HG03378 (cell line): Measurements from ENCODE around the gene CRABP2.

Experiments
- ATAC-seq: cut with Tn5 transposase; IDR thresholded peaks from one replicate; pipeline ENCODE4 v1.9.1; 2021; ENCODE audit warnings: mild to moderate bottlenecking, moderate library complexity; ENCODE audit not compliant: unreplicated experiment

Gene CRABP2

DNA sequence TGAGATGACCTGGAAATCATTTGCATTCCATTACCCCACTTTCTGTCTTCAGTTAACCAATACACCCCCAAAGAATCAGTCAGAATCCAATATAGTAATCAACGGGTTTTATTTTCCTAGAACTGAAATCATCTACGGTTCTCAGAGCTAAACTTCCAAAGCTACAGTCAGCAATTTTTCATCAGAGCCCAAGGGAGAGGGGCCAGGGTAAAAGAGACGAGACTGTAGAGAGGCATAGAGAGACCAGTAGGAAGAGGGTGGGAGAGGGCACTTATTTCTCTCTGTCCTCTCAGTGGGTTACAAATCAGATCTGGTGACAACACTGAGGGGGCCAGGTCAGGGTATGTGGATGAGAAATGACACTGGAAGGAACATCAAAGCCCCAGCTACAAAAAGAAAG is 36.6 kb upstream of the CRABP2 start:
- no peak for ATAC-seq

DNA sequence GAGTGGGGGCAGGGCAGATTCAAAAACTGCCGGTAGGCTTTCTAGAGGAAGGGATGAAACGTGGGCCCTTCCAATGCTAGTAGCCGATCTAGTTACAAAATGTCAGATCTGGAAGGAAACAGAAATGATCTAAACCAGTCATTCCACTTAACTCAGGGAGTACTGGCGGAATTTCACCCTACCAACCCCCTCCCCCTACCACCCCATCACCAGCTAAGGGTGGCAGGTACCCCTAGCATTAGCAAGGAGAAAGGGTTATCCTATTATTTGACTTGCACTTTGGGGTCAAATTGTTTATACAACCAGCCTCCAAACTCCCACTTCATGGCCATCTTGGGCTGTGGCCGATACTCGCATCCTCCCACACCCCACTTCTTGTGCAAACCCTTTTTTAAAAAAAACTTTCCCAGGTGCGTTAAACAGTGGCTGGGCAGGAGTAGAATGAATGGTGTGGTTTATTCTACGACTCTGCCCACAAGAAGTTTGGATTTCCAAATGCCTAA is 36.1 kb upstream of the CRABP2 start:
- no peak for ATAC-seq

DNA sequence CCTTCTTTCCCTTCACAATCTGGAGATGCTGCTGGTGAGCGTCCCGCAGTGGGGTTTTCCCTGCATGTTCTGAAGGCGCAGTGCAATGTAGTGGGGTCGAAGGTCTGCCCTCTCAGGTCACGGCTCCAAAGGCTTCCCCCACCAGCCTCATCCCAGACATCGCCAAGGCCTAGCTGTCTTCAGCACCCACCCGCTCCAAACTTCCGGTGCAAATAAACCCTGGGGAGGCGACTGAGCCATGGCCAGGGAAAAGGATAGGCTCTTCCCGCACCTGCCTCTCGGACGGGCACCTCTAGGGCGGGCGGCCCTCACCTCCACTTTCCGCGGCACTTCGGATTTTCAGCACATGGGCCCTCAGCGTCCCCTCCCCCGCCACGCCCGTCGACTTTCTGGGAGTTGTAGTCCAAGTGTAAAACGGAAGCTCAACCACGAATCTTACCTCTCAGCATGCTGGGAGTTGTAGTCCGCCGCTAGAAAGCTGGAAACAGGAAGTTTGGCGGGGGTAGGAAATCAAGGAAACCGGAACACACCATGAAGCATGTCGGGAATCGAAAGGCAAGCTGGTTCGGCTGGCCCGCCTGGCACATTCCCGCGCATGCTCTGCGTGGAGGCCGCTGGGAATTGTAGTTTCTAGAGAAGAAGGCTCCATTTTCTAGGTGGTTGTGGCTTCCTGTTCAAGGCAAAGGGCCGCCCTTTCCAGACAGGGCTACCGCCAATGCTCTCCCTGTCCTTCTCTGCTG is 35.5 kb upstream of the CRABP2 start, which contains the start of gene MRPL24:
Gene MRPL24, minus strand, starts transcription at position 348 of the 740 bp plus-strand sequence. CDS start 2,384 bp downstream, outside the sequence.
- ATAC-seq, result peak; percentile 77

DNA sequence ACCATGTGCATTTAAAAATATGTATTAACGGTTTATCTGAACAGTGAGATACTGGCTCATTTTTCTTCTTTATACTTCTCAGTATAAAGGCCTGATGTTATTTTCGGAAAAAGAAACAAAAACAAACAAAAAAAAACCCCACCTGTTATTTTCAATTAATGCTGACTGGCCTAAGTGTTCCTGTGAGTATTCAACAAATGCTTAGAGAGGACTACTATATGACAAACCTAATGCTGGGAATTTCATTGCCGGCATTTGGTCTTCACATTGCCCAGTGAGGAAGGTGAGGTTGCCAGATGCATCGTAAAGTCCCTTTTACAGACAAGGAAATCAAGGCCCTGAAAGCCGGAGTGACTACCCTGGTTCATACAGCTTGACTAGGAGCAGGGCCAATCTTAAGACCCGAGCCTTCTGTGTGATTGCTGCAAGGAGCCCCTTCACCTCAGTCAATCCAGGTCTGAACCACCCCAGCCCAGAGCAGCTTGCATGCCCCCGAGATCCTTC is 34.9 kb upstream of the CRABP2 start:
- ATAC-seq, result no peak

DNA sequence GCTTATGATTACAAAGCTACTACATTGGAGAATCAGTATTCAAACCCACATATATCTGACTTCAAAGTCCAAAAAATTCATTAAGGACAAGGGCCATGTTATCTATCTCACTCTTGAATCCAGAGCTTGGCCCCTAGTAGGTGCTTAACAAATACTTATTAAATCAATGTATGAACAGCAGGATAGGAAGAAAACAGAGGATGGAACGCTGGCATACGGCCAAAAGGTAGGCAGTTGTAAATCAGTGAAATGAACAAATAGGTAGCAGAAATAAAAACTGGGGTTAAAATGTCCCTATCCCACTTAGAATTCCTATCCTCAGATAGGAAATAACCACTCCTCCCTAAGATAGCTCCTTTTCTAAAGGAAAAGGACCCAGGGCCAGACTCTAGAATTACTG is 33.5 kb upstream of the CRABP2 start:
- no peak for ATAC-seq

DNA sequence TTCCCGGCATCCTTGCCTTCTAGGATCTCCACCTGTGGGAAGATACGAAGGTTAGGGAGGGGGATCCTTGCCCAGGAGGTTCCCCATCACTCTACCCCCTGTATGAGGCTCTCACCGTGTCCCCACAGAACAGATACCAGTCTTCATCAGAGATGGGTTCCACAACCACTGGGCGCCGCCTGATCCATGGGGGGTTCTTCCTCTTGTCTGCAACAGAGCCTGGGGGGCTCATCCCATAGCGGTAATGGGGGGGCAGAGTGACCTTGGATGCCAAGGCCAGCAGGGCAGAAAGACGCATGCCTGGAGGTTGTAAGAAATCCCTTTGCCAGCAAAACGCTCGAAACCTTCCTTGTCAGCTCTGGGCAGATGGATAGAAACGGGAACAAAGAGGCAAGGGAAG is 33.0 kb upstream of the CRABP2 start:
- ATAC-seq, result no peak

DNA sequence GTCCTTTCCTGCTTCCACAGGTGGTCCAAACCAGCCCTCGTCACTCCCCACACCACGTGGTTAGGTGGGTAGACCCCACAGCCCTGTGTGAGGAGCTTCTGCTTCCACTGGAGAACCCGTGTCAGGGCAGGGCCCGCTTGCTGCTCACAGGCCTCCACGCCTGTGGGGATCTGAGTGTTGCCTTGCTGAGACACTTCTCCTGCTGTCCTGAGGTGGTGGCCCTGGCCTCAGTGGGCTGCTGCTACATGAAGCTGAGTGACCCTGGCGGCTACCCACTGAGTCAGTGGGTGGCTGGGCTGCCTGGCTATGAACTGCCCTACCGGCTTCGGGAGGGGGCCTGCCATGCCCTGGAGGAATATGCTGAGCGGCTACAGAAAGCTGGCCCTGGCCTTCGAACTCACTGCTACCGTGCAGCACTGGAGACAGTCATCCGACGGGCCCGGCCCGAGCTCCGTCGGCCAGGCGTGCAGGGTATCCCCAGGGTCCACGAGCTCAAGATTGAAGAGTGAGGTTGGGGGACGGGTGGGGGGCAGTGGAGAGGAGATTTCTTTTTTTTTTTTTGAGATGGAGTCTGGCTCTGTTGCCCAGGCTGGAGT is 28.7 kb upstream of the CRABP2 start:
- ATAC-seq, result no peak

DNA sequence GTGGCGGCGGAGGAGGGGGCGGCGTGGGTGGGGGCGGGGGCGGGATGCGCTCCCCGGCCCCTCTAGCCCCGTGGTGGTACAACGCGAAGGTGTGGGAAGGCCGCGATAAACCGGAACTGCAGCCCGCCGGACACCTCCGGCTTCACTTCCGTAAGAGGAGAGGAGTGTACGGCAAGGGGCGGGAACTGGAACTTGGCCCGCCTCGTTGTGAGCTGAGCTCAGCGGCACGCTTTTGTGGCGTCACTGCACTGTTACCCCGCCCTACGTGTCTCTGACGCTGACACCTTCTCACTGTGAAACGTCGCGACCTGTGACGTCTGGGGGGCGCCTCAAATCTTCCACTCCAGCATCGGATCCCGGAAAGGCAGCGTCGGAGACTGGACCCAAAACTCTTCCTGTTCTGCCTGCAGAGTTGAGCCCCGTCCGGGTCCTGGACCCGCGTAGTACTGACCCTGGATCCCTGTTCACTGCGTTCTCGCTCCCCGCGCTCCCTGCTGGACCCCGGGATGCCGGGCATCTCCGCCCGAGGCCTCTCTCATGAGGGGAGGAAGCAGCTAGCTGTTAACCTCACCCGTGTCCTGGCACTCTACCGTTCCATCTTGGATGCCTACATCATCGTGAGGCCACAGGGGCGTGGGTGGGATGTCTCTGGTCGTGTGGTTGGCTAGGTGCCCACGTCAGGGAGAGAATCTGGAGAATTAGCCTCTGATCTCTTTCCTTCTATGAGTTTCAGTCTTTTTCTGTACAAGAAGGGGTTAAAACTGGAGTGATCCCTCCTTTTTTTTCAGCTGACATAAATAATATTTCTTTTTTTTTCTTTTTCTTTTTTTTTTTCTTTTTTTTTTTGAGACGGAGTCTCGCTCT is 23.4 kb upstream of the CRABP2 start, which contains the start of gene ISG20L2:
Gene ISG20L2, minus strand, starts transcription at position 168 of the 864 bp plus-strand sequence. CDS start 1,114 bp downstream, outside the sequence.
- peak; percentile 82 for ATAC-seq

DNA sequence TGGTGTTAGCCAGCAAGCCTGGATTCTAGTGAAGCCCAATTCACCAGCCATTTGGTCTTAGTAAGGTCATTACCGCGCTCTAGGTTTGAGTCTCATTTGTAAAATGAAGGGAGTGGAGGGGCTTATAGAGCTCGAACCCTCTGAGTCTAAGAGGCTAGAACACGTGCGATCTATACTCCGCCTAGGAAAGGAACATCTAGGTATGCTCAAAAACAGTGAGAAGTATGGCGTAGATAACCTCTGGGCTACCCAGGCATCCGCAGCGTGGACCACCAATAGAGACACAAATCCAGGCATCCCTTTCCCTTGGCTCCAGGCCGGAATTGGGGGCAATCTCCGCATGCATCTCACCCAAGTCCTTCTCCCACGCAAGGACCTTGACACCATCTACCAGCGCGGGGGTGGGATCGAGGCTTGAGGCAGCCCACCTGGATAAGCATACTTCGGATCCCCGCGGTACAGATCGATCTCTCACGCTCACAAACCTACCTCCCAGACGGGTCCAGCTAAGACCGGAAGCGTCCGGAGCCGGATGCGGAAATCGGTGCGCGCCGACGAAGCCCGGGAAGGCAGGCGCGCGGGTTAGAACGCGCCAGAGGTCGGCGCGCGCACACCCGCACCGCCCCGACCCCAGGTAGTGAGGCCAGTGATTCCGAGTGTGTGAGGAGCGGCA is 22.7 kb upstream of the CRABP2 start, which contains the start of gene METTL25B:
Gene METTL25B, plus strand, starts transcription at position 544 of the 673 bp plus-strand sequence. CDS start 636 bp downstream, outside the sequence.
- peak; percentile 30 for ATAC-seq

DNA sequence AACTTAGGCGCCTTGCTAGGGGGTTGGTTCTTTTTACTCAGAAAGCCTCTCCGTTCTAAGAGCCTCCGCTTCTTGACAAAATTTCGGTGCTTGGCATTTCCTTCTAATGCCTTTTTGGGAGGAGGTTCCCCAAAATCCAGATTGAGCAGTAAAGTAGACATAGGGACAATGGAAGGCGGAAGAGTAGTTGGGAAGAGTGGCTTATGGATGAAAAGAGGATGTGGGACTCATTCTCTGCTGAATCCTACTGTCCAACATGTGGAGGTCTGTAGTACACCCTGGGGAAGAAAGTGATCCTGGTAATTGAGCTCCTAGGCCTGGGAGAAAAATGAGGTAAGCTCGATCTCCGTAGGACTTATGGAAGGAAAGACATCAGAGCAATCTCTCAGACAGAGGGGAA is 22.1 kb upstream of the CRABP2 start:
- no peak for ATAC-seq

DNA sequence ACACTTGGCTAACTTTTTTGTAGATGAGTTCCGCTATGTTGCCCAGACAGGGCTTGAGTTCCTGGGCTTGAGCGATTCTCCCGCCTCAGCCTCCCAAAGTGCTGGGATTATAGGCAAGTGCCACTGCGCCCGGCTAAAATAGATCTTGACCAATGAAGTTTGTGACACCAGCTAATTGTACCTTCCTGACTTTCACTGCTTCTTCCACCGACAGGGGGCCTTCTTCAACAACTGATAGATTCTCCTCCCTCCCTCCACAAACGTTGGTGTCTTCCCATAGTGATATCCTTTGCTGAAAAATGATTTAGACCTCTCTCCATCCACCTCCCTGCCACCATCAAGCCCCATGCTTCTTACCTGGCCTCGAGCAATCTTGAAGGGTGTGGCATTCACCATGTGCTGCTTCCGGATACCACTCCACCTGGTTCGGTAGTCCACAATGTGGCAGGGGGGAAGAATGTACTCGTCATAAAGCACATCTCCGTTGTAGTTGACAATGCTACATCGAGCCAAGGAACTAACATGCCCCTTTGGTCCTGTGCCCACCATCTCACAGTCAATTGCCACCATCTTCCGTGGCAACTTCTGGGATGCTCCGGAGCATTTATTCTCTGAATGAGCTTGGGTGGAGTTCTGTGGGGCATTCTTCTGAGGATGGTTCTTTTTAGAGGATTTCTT is 21.3 kb upstream of the CRABP2 start:
- no peak for ATAC-seq

DNA sequence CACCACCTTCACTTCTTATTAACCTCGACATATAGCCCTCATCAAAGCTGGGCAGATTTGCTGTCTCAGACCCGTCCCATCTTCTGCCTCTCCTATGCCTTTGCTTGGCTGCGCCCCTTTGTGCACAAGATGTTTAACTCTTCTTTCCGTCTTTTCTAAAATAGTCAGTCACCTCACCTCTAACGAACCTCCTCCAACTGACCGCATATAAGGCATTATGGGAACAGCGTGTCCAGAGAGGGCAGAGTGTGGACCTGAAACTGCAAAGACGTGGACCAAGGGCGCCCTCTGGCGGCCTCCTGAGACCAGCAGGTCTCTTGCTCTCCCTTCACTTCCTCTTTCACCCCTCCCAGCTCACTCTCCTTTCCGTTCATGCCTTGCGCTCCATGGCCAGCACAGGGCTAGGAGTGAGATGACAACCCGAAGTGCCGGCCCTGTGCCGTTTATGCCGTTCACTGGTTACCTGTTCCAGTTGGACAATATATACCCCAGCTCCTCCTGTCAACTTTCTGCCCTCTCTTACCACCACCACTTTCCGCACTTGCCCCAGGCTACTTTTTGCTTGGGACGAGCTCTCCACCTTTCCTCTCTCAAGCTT is 20.4 kb upstream of the CRABP2 start:
- peak; percentile 36 for ATAC-seq

DNA sequence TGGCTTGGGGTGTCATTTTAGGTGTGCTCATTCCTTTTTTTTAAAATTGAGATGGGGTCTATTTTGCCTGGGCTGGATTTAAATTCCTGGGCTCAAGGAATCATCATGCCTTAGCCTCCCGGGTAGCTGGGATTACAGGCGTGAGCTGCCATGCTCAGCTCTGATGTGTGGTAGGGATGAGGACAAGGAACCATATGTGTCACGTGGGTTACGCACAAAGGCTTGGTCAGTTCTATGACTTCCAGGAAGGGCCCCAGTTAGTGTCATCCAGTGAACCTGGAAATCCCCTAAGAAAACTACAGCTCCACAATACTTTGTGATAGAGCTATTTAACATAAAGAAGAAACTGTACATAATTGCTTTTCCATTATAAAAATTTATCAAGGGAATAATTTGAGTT is 16.2 kb upstream of the CRABP2 start:
- no peak for ATAC-seq

DNA sequence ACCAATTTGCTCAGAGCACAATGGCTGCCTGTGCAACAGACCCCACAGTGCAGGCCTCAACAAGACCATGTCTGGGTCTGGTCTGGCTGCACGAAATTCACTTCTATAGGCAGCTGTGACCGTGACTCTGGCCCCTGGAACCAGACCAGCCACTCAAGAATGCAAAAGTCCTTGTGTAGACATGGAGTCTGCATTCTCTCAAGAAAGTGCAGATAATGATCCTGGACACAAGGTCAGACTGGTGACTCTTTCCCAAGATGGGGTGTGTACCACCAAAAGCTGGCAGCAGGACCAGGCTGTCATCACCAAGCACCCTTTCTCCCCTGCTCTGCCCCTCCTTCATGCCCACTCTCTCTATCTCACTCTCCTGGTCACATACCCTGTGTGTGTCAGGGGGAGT is 15.7 kb upstream of the CRABP2 start:
- no peak for ATAC-seq

DNA sequence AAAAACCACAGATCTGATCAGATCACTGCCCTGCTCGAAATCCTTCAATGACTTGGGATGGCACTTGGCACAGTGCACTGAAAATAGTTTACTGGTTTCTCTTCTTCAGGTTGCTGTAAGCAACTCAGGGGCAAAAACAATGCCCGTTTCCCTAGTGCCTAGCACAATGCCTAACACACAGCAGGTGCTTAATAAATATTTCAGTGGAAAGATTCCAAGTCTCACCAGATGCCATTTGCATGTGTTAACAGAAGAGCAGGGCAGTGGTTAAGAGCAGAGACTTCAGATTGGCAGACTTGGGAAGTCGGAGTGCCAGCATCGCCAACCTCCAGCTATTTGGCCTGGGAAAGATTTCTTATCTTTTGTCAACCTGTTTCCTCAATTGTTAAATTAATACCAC is 12.0 kb upstream of the CRABP2 start:
- no peak for ATAC-seq

DNA sequence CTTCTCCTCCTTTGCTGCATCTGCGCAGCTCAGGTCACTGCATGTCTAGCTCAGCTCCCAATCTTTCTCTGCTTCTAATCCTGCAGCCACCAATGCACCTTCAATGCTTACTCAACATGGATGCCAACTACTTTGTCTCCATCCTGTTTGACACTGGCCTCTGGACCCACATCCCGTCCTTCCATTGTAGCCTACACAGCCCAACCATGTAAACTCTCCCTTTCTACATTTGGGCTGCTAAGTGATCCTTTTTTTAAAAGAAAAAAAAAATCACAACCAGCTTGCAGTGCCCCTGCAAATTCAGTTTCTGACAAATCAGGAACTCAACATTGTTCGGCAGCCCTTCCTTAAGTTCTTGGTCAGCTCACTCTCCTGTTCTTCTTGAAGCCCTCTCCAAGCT is 9.4 kb upstream of the CRABP2 start:
- no peak for ATAC-seq

DNA sequence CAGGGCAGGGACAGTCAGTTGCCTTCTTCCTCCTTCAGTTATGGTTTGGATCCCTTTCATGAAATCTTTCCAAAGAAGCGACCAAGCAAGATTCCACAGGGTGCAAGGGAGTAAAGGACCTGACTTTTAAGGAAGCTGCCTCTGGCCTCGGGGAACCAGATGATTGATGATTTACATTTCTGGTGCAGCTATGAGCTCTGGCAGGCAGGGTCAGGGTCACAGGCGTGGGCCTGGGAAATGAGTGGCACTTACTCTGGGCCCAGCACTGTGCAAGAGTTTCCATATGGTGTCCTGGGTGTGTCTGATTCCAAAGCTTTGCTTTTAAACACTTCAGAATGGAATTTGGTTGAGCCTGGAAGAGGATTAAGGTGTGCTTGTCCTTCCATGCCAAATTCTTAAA is 7.2 kb upstream of the CRABP2 start:
- ATAC-seq, result no peak

DNA sequence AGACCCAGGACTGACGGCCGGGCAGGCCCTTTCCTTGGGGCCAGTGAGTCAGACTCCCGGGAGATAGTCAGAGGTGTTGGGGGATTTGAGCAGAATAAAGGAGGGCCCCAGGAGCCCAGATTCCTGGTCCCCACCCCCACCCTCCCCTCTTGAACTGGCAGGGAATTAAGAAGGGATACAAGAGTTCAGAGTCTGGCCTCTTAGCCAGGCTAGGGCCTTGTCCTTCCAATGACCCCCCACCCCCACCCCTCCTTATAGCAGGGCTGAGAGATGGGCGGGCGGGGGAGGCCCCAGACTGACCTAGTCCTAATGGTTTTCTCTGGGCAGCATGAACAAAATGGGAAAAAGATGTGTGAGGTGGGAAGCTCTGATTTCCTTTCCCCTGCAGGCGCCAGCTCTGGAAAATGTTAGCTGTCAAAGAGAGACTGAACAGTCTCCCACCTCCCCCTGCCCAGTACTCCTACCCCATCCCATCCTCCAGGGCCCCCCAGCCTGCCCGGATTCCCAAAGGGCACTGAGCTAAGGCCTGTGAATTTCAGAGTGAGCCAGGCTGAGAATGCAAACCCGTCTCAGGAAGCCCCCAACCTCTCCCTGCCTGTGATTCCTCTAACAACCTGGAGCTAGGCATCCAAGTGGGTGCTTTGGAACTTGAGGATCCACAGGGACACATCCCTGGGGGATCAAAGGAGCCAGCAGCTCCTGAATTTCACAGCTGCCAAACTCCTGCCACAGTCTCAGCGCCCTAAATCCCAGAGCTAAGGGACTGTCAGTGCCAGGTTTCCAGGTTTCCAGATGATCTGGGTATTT is 5.8 kb upstream of the CRABP2 start:
- no peak for ATAC-seq
